Myocyte (in vitro differentiated cells): ENCODE data around the gene RNPS1. TPM values are rescaled to one million over a fixed set of nuclear protein-coding genes. Genes with fewer than 3 reads are reported as not detected.

Experiments
- microRNA counts: library from miRNA; unstranded; fragments of <30 nt; microRNA quantifications from one replicate; lab custom pipeline; 2016
- microRNA-seq: library from miRNA; unstranded; fragments of <30 nt; microRNA quantifications from one replicate; pipeline ENCODE4, GENCODE V29; 2016
- total RNA-seq: library from RNA; depleted of rRNA; stranded (reverse); fragments of >200 nt; gene quantifications from 2 replicates; pipeline ENCODE4 v1.2.3, GENCODE V29; 2014

RNPS1 gene
- total RNA-seq, 1 donor from 2014 or later = 136 TPM

MicroRNA genes within 50 kb of the gene (microRNA counts, 767-probe panel; counts per million panel counts)
- not detected for microRNA hsa-miR-940 (lab: Ali Mortazavi, UCI)

Small RNA genes within 50 kb of the gene (microRNA-seq; reads per million reads assigned to microRNA genes)
- gene MIR3677 = 0.81 reads per million
- gene MIR4717 = not detected

Other genes with a start within 250 kb of the RNPS1 start
- 0.29 and 0.83 TPM in 2 replicates for gene NPW, start 248.3 kb downstream of the RNPS1 start, total RNA-seq
- 38.1 and 52.7 TPM in 2 replicates for gene NHERF2, start 241.2 kb downstream of the RNPS1 start, total RNA-seq
- gene NTHL1, start 220.3 kb downstream of the RNPS1 start, total RNA-seq = 17.3 and 25.7 TPM in 2 replicates
- 49.6 and 81.9 TPM in 2 replicates for gene TSC2, start 220.1 kb downstream of the RNPS1 start, total RNA-seq
- gene PKD1, start 132.2 kb downstream of the RNPS1 start, total RNA-seq = 180 and 198 TPM in 2 replicates
- 0.91 and 1.9 TPM in 2 replicates for gene RAB26, start 119.5 kb downstream of the RNPS1 start, total RNA-seq
- 95.8 and 120 TPM in 2 replicates for gene TRAF7, start 112.3 kb downstream of the RNPS1 start, total RNA-seq
- gene CASKIN1, start 71.5 kb downstream of the RNPS1 start, total RNA-seq = 1.0 and 1.4 TPM in 2 replicates
- 30.3 and 46.9 TPM in 2 replicates for gene MLST8, start 62.7 kb downstream of the RNPS1 start, total RNA-seq
- gene BRICD5, start 57.3 kb downstream of the RNPS1 start, total RNA-seq = 4.3 and 7.2 TPM in 2 replicates
- gene PGP, start 53.3 kb downstream of the RNPS1 start, total RNA-seq = 47.8 and 49.0 TPM in 2 replicates
- 33.6 and 35.3 TPM in 2 replicates for gene E4F1, start 44.5 kb downstream of the RNPS1 start, total RNA-seq
- 2.2 and 2.4 TPM in 2 replicates for gene DNASE1L2, start 31.7 kb downstream of the RNPS1 start, total RNA-seq
- gene ECI1, start 16.5 kb downstream of the RNPS1 start, total RNA-seq = 39.6 and 46.4 TPM in 2 replicates
- gene ABCA3, start 72.6 kb upstream of the RNPS1 start, total RNA-seq = 7.0 and 12.1 TPM in 2 replicates
- gene CCNF, start 161.3 kb upstream of the RNPS1 start, total RNA-seq = 3.1 and 3.2 TPM in 2 replicates
- 5.7 and 10.4 TPM in 2 replicates for gene TEDC2, start 192.0 kb upstream of the RNPS1 start, total RNA-seq
- 0.10 TPM in 1 of 2 replicates, not detected in the other for gene NTN3, start 203.2 kb upstream of the RNPS1 start, total RNA-seq
- 27.6 and 46.3 TPM in 2 replicates for gene TBC1D24, start 207.0 kb upstream of the RNPS1 start, total RNA-seq
- gene ATP6V0C, start 245.8 kb upstream of the RNPS1 start, total RNA-seq = 50.9 and 59.2 TPM in 2 replicates